ENCODE measurements around the gene TAF15.

Gene TAF15

DNA sequence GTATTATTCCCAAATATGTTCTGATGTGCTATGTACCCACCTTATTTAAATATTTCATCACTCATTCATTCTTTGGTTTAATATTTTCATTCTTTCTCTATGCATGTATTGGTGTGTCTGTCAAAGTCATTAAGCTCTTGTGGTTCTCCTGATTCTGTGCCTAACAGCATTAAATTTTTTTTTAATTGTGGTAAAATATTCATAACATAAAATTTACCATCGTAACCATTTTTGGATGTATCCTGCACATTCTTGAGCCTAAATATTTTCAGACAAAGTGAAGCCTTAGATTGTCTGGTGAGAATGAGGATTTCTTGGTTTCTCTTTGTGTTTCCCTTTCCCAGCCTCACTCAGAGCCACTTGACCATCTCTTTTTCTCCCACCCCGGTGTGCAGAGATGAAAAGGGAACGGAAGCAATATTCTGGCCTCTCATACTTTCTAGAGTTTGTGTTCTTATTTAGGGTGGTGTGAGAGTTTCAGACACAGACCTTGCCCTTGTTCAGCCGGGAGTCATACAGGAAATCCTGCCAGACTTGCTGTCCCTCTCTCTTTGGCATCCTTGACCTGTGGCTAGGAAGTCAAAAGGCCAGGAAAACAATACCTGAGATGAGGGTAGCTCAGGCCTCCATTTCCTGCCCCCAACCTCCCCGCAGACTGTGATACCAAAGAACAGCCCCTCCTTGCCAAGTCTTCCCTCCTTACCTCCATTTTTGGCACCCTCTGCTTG lies 66.0 kb downstream of the TAF15 start:
- DNase-seq: no peak

DNA sequence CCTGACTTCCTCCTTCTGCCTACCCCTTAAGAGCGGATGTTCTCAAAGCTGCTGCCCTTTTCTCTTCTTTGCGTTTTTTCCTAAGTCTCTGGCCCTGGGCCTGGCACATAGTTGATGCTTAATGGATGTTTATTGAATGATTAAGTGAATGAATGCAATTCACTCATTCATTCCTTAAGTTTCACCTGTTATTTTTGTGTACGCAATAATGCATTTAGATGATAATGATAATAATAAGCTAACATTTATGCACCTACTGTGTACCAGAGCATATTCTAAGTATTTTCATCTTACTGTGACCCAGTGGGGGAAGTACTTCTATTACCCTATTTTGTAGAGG lies 66.5 kb downstream of the TAF15 start:
- no peak for DNase-seq

DNA sequence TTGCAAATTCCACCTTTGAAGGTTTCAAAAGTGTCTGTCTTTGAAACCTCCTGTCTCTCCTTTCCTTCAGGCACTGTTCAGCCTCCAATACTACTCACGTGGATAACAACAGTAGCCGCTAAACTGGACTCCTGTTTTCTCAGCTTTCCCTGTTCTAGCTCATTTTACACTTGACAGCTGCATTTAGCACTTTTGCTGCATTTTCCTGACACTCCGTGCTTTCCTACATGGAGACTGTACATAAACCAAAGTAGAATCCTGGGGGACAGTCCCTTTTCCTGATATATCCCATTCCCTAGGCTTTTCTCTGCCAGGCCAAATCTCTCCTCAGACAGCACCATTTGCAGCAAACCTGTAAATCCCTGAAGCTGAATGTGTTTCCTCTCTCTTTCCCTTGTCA lies 67.2 kb downstream of the TAF15 start:
- DNase-seq: no peak

DNA sequence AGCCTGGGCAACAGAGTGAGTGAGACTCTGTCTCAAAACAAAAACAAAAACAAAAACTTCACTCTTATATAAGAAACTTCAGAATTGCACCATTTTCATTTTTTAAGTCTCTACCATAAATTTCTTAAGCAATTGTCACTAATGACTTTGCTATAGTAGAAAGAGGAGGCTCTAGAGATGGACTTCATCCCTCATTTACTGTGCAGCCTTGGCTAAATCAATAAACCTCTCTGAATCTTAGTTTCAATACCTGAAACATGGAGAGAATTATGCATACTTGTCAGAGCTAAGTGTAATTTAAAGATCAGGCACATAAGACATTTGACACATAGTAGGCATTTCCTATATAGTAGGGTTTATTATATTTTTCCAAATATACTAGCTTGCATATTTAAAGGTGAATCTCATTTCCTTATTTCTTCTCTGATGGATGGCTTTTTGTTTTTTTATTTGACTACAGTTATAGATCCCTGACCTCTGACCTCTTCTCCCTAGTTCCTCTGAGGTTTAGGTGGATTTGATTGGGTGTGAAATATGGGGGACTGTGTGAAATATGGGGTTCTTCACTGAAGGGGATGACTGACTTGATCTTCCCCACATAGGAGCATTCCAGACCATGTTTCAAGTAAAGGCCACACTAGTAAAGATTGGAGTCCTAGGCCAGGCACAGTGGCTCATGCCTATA lies 68.2 kb downstream of the TAF15 start:
- DNase-seq: no peak

DNA sequence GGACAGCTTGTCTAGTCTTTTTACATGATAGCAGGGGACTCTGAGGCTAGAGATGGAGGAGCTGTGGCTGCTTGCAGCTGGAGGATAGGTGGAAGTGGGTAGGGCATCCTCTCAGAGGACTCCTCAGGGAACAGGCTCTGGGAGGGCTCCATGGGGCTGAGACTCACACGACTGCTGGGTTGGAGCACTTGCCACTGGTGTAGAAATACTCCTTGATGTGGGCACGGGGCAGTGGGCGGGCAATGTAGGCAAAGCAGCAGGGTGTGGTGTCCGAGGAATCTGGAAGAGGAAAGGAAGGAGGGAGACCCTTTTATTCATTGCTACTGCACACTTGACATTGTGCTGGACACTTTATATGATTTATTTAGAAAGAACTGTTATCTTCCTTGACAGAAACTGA lies 69.1 kb downstream of the TAF15 start:
- DNase-seq: no peak

DNA sequence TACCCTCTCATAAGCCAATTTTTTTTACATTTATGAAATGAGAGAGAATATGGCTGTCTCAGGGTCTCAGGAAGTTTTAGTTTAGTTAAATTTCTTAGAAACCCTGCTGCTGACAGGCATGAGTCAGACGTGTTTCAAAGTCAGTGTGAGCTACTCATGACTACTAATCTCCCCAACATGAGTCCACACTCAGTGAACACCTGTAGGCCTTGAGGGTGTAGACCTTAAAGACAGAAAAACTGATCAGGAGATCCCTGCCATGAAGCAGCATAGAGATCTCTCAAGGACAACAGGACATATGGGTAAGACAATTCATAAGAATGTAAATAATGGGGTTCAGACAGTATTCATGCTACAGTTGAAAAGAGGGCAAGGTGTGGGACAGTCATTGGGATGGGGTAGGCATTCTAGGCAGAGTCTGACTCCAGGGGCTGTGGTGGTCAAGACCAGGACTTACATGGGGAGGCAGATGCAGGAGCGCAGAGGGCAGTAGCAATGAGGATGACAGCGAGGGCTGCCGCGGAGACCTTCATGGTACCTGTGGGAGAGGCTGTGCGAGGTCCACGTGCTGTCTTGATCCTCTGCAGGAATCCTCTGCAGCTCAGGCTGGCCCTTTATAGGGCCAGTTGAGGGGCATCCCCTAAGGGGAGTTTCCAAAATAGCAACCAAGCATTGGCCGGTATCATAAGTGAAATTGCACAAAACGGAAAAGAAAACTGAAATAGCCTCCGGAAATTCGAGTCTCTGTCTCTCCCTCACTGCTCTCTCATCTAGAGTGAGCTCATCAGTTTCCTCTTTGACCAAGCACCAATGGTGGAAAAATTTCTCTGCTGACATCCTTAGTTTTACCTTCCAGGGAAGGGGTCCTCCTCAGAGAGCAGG lies 70.7 kb downstream of the TAF15 start, which contains the start of gene CCL5:
Gene CCL5 (minus strand): TSS at position 588 of the 882 bp plus-strand sequence.
- no peak for DNase-seq

DNA sequence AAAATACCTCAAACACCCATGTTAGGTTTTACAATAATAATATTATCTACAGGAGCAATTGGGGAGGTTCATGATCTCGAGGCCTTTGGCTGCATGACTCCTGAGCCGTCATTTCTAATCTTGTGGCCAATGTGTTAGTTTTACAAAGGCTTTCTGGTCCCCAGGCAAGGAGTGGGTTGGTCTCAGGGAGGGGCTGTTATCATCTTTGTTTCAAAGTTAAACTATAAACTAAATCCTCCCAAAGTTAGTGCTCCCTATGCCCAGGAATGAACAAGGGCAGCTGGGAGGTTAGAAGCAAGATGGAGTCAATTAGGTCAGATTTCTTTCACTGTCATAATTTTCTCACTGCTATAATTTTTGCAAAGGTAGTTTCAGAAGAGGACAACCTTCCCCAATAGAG lies 80.0 kb downstream of the TAF15 start:
- DNase-seq: no peak

DNA sequence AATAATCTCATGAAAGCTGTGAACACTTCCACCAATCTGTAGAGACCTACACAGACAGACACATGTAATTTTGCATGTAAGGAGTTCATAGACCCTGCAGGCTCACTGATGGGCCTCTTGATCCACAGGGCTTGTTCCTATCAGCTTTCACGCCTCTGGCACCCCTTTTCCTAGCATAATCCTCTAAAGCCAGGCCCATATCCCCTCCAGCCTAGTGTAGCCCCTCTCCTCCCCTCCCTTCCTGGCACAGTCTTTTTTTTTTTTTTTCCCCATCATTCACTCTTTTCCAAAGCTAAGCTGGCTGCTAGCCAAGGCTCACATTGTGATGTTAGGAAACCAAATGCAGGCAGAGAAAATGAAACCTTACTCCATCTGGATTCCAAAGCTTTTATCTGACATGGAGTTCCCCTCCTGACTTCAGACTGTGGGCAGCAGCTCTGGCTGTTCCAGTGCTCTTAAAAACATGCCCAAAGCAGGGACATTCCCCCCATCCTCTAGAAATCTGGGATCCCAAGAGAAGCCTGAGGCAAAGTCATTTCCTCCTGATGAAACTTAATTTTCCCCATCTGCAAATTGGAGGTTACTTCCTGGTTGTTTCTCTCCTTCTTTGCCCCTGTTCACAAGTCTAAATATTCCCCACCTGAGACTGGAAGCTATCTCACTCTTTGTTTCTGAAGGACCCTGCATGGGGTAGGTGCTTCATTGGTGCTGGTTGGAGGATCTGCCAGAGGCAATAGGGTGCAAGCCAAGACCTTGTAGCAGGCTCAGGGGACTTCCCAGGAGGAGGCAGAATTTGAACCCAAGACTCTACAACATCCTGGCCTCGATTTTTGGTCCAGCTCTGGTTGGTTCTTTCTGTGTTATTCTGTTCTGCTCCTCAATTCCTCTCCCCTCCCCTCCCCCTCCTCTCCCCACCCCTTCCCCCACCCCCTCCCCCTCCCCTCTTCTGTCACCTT lies 80.8 kb downstream of the TAF15 start:
- peak; percentile 88 for DNase-seq

DNA sequence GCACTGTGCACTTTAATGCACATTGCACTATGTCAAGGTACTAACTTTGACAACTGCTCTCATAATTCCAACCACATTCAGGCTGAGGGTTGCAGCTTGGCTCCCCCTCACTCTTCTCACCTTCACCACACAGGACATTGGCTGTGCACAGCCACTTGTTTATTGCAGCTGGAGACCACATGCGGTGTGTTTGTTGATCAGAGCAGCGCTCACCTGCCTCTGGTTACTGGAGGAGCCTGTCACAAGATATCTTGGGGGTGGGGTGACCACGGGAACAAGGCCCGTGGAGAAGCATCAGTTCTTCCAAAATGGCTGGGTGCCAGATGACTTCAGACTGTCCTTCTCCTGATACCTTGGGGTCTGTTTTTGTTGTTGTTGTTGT lies 81.5 kb downstream of the TAF15 start:
- DNase-seq: peak; percentile 43

DNA sequence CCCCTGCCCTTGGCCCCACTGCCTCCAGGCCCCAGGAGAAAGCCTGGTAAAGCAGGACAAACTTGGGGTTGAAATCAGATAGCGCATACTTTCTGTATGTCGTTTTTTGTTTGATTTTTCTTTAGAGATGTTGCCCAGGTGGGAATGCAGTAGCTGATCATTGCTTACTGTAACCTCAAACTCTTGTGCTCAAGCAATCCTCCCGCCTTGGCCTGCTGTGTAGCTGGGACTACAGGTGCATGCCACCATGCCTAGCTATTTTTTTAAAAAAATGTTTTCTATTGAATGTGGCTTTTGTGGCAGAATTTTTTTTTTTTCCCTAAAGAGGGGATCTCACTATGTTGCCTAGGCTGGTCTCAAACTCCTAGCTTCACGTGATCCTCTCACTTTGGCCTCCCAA lies 82.0 kb downstream of the TAF15 start:
- no peak for DNase-seq

DNA sequence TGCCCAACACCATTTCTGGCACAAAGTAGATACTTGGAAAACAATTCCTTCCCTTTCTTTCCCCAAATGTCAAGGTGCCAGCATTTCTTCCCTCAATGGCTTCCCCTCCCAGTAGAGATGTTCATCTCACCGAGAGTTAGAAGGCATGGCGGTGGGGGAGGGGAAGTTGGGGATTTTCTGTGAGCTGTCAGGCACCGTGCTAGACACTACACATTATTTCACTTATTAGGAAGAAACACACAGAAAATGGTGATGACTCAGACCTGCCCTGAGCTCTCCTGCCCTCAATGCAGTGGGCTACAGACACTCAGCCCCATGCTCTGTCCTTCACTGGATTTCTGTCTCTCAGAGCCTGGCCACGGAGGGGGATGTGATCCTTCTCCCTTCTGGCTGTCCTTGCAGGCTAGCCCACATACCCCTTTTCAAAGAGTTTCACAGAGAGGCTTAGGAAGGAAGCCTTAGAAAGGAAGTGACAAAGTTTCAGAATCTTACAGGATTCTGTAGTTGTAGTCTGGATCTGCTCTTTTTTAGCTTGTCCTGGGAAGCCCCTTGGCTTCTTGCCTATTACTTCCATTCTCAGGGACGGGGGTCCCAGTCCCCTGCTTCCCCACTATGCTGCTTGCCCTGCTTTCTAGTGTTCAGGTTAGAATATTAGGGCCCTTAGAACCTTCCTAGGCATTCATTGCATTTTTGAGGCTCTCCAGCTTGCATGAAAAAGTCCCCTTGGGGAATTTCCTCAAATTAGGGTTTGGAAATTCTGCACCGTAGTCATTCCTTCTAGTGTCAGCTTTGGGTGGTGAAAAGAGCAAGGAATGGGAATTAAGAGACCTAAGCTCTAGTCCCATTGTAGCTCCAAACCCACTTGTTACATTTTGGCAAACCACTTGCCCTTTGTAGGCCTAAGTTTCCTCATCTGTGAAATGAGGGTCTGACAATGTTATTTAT lies 83.1 kb downstream of the TAF15 start:
- DNase-seq: no peak

DNA sequence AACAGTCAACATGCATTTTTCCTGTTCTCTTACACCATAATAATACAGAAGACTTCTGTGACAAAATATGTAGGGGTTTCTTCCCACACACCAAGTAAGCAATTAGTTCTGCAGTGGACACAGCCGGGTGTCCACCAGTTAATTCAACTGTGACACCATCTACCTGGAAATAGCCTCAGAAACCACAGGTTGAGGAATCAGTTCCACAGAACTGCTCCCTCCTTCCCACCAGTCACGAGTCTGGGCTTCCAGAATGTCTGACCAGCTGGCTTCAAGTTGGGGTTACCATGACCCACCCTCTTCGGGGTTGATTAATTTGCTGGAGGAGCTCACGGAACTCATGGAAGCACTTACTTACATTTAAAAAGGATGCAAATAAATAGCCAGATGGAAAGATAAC lies 84.5 kb downstream of the TAF15 start:
- DNase-seq: no peak

DNA sequence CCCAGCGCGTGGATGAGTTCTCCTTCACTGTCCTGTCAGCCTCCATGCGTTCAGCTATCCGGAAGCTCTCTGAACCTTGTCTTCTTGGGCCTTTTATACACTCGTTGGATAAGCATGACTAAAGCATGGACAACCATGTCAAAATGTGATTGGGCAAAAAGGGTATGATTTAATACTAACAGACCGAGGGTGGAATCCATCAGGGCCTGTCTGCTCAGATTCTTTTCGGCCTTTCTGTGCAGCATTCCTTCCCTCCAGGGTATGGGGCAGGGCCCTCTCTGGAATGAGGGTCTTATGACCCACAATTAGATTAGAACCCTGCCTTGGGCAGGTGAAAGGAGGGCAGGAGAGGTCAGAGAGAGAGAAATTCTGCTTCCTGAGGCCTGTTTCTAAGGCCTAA lies 84.9 kb downstream of the TAF15 start:
- DNase-seq: no peak

DNA sequence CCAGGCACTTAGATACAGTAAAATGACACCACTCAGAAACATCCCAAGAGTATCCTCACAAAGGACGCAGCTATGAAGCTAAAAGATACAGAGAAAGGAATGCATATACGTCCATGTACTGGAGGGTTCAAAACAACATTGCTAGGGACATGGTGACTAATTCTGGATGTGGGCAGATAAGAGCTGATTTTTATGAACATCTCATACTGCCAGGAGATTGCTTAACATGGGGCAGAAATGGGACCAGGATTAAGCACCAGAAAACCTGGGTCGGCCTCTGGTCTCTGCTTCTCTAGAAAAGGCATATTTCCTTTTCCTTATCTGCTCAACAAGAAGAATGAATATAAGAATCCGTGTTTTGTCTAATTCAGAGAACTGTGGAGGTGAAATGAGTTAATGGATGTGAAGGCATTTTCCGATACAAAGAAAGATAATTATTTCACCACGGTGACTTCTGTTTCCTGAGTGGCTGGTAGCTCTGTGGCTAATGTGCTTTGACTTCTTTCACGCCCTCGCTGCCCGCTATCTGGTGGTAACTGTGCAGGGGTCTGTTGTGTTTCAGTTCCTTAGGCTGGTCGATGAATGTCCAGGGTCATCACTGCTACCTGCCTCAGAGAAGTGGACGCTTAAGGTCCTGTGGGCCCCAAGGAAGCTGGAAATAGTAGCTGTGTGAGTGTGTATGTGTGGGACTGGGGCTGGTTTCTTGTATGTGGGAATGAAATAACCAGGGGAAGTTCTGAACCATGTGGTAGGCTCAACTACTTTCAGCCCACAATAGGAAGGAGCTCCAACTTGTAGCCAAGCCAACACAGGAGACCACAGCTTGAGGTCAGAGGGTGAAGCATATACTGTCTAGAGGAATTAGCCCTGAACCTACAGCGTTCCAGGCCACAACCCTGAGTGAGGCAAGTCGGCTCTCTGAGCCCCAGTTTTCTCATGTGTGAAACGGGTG lies 86.6 kb downstream of the TAF15 start:
- no peak for DNase-seq
